Gastrocnemius medialis (tissue), 4 donors: ENCODE data around the gene LRRC4C. TPM values are rescaled to one million over a fixed set of nuclear protein-coding genes. Genes with fewer than 3 reads are reported as not detected.

ENCODE experiments used
- ATAC-seq, 2 donors: fragments of 150-250 bp; one replicate each; pipeline ENCODE4 v1.9.1; 2016
- DNase-seq, 2 donors: peaks; one replicate each; pipeline ENCODE4 v3.0.0-alpha.2; 2019
- H3K27ac ChIP-seq, 4 donors: fragments of 200-600 bp; sonication (generic); 1 replicate in 1 of 4; 2 replicates in 3 of 4; pipeline ENCODE4 v1.5.1; 2016 to 2018; ENCODE audit warnings: mild to moderate bottlenecking in 2 of 4, moderate library complexity in 1 of 4
- H3K27me3 ChIP-seq, 3 donors: fragments of 200-600 bp; sonication (generic) in 2 of 3; 1 replicate in 1 of 3; 2 replicates in 2 of 3; pipeline versions ENCODE4 v1.5.1 to v1.6.0; 2016 to 2019; ENCODE audit warnings: mild to moderate bottlenecking in 1 of 3, moderate library complexity in 1 of 3
- H3K36me3 ChIP-seq, 2 donors: fragments of 200-600 bp; sonication (generic) in 1 of 2; one replicate each; pipeline ENCODE4 v1.5.1; 2017 to 2018
- H3K4me1 ChIP-seq, 2 donors: fragments of 200-600 bp; sonication (generic) in 1 of 2; one replicate each; pipeline ENCODE4 v1.5.1; 2016 to 2017; ENCODE audit warnings: mild to moderate bottlenecking in 2 of 2
- H3K4me3 ChIP-seq, 4 donors: fragments of 200-600 bp; sonication (generic) in 3 of 4; 1 replicate in 1 of 4; 2 replicates in 3 of 4; pipeline ENCODE4 v1.5.1; 2016 to 2019; ENCODE audit warnings: mild to moderate bottlenecking in 2 of 4
- H3K9me3 ChIP-seq, 3 donors: fragments of 200-600 bp; sonication (generic) in 2 of 3; 1 replicate in 1 of 3; 2 replicates in 2 of 3; pipeline ENCODE4 v1.5.1; 2016 to 2019
- POLR2A ChIP-seq, 2 donors: fragments of 450-650 bp; IDR thresholded peaks; one replicate each; pipeline ENCODE4 v1.6.1; 2017; ENCODE audit warnings: antibody characterized with exemption in 2 of 2, mild to moderate bottlenecking in 2 of 2, moderate library complexity in 2 of 2
- in situ Hi-C, 4 donors: fragments of 200-750 bp; cut with MboI; loops; one replicate each; pipeline versions ENCODE4 v1.15.0 to v1.8.0; 2017; ENCODE audit warnings: low sequenced_read_pairs in 4 of 4
- intact Hi-C: fragments of 100-400 bp; cut with DNase I; formaldehyde crosslinking; loops from one replicate; pipeline ENCODE4 v1.15.1; 2023; ENCODE audit warnings: low total_unique reads
- total RNA-seq, 4 donors: library from RNA; depleted of rRNA; stranded (reverse); fragments of >200 nt; gene quantifications; one replicate each; pipeline versions ENCODE4 v1.1.0 to v1.2.3, GENCODE V29; 2016
- TF ChIP-seq, protein P1 (sequence below), 5 experiments: fragments of 450-650 bp in 3 of 5; fragments of 200-600 bp in 2 of 5; sonication (generic) in 2 of 5; IDR thresholded peaks in 4 of 5; conservative IDR thresholded peaks in 1 of 5; 1 replicate in 4 of 5; 2 replicates in 1 of 5; pipeline ENCODE4 v1.5.1; 2016 to 2019; ENCODE audit warnings: antibody characterized with exemption in 5 of 5, mild to moderate bottlenecking in 3 of 5, moderate library complexity in 3 of 5

The LRRC4C gene
- total RNA-seq, 4 donors from 2014 or later = 0.15 to 0.59 (median 0.24) TPM; not detected in 1

DNA sequence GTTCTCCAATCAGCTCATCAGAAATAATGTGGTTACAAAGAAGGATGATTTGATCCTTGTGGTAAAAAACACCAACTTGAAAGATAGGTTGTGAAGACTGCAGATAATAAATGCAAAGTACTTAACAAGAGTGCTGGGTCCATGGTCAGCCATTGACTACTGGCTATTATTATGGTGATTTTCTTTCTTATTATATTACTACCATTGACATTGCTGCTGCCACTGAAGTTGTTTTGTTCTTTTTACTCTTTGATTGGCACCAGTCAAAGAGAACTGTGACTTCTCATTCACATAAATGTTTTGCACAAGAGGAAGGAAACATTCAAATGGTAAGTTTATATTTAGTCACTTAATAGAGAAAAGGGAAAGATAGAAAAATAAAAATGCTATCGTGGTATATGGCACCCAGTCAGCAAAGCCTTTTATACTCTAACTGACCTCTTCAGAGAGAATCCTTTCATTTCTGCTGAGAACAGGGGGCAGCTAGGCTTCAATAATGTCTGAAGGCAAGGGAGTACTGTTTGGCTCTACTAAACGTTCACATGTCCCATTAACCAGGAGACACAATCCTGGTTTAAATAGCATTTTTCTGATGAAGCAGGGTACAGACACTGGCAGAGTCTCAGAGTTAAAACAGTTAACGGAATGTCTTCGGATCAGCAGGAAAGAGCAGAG is 64.8 kb downstream of the LRRC4C start:
- intact Hi-C loops = no loop called here
- Histone ChIP-seq H3K27me3 (no peaks in the 10 kb centered on the region), H3K9me3 (no peaks in the 10 kb centered on the region), H3K36me3 (no peaks in the 10 kb centered on the region), H3K4me3 (no peak overlapping the region), H3K4me1 (no peaks in the 10 kb centered on the region), H3K27ac (no peak overlapping the region)
- in situ Hi-C loops = no loop called here
- ATAC-seq (no peak), DNase-seq (no peak)
- TF ChIP-seq, protein P1, sequence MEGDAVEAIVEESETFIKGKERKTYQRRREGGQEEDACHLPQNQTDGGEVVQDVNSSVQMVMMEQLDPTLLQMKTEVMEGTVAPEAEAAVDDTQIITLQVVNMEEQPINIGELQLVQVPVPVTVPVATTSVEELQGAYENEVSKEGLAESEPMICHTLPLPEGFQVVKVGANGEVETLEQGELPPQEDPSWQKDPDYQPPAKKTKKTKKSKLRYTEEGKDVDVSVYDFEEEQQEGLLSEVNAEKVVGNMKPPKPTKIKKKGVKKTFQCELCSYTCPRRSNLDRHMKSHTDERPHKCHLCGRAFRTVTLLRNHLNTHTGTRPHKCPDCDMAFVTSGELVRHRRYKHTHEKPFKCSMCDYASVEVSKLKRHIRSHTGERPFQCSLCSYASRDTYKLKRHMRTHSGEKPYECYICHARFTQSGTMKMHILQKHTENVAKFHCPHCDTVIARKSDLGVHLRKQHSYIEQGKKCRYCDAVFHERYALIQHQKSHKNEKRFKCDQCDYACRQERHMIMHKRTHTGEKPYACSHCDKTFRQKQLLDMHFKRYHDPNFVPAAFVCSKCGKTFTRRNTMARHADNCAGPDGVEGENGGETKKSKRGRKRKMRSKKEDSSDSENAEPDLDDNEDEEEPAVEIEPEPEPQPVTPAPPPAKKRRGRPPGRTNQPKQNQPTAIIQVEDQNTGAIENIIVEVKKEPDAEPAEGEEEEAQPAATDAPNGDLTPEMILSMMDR (IDR thresholded peaks at IDR 0.05 in 4 of 5, conservative IDR thresholded peaks at IDR 0.05 in 1 of 5) = no peak
- no peak for TF ChIP-seq POLR2A (IDR thresholded peaks at IDR 0.05)

DNA sequence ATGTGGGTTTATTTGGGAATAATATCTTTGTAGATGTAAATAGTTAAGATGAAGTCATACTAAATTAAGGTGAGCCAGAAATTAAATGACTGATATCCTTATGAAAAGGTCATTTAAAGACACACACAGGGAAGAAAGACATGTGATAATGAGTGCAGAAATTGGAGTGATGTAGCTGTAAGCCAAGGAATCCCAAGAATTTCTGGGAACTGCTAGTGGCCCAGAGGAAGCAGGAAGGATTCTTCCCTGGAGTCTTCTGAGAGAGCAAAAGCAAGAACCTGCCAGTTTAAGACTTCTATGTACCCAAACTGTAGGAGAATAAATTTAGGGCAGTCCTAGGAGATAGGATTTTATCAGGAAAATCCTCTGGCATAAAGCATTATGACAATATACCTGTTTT is 66.9 kb downstream of the LRRC4C start:
- H3K9me3 ChIP-seq = no peaks in the 10 kb centered on the region
- intact Hi-C loops (no loop called here), in situ Hi-C loops (no loop called here)

DNA sequence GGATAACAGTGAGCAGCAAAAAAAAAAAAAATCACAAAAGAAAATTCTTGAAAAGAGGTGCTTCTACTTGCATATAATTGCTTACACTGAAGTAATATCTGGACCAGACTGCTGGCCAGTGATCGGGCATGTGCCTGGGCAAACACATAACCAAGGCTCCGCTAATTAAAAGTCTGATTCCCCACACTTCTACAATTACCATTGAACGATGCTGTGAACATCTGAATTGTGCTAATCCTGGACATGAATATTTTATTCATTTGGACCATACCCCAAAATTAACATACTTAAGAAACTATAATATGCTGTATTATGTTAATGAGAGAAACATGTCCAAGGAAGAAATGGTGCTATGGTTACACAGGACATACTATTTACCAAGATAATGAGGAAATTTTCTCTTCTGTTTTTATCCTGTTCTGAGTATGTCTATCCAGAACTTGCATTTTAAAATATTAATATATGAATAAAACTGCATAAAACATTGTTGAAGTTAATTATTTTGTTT is 69.8 kb downstream of the LRRC4C start:
- intact Hi-C loops (no loop called here), in situ Hi-C loops (no loop called here)
- DNase-seq = no peak
- Histone ChIP-seq H3K27me3 (no peaks in the 10 kb centered on the region), H3K36me3 (no peaks in the 10 kb centered on the region), H3K27ac (no peak overlapping the region), H3K4me3 (no peak overlapping the region), H3K9me3 (no peaks in the 10 kb centered on the region), H3K4me1 (no peaks in the 10 kb centered on the region)
- no peak for TF ChIP-seq POLR2A (IDR thresholded peaks at IDR 0.05)
- TF ChIP-seq, protein P1 (IDR thresholded peaks at IDR 0.05 in 4 of 5, conservative IDR thresholded peaks at IDR 0.05 in 1 of 5) = no peak
- no peak for ATAC-seq

More for the DNA sequence above, 66.9 kb downstream of the LRRC4C start:
- no peak overlapping the region for H3K4me3 ChIP-seq
- H3K27ac ChIP-seq = no peak overlapping the region
- H3K36me3 ChIP-seq = no peaks in the 10 kb centered on the region
- H3K27me3 ChIP-seq = no peaks in the 10 kb centered on the region
- ATAC-seq (no peak), DNase-seq (no peak)
- no peaks in the 10 kb centered on the region for H3K4me1 ChIP-seq
- TF ChIP-seq, protein P1 (IDR thresholded peaks at IDR 0.05 in 4 of 5, conservative IDR thresholded peaks at IDR 0.05 in 1 of 5) = no peak
- TF ChIP-seq POLR2A (IDR thresholded peaks at IDR 0.05) = no peak

DNA sequence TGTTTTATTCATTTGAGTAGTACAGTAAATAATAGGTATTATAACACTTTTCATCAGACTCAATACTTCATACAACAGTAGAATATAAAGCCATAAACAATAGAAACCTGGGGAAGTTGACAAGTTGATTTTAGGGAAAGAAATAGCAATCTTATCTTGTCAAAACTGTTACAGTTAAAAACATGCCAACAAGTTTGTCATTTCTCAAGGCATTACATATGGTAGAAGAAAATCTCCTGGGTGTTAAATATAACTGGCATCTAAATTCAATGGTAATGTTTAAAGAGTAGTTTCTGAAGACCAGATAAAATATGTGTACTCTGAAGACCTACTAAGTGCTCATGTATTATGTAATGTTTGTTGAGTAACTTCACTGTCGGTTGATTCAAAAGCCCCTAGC is 75.1 kb downstream of the LRRC4C start:
- no peak for ATAC-seq
- no peak for DNase-seq
- H3K27me3 ChIP-seq = no peaks in the 10 kb centered on the region
- no peaks in the 10 kb centered on the region for H3K36me3 ChIP-seq
- no peaks in the 10 kb centered on the region for H3K9me3 ChIP-seq
- H3K4me3 ChIP-seq = no peak overlapping the region
- TF ChIP-seq, protein P1 (IDR thresholded peaks at IDR 0.05 in 4 of 5, conservative IDR thresholded peaks at IDR 0.05 in 1 of 5) = no peak
- TF ChIP-seq POLR2A (IDR thresholded peaks at IDR 0.05) = no peak
- intact Hi-C loops = no loop called here
- no peaks in the 10 kb centered on the region for H3K4me1 ChIP-seq
- no peak overlapping the region for H3K27ac ChIP-seq
- in situ Hi-C loops = no loop called here
